ENCODE data around the gene BICRA. TPM values are rescaled to one million over a fixed set of nuclear protein-coding genes. Genes with fewer than 3 reads are reported as not detected.

The BICRA gene
- total and polyA plus RNA-seq, 9 of the 15 experiments (the other 6 are each of a cell fraction or from before 2014, with no cell fraction given): 0.01 to 8.8 (median 1.2) TPM

DNA sequence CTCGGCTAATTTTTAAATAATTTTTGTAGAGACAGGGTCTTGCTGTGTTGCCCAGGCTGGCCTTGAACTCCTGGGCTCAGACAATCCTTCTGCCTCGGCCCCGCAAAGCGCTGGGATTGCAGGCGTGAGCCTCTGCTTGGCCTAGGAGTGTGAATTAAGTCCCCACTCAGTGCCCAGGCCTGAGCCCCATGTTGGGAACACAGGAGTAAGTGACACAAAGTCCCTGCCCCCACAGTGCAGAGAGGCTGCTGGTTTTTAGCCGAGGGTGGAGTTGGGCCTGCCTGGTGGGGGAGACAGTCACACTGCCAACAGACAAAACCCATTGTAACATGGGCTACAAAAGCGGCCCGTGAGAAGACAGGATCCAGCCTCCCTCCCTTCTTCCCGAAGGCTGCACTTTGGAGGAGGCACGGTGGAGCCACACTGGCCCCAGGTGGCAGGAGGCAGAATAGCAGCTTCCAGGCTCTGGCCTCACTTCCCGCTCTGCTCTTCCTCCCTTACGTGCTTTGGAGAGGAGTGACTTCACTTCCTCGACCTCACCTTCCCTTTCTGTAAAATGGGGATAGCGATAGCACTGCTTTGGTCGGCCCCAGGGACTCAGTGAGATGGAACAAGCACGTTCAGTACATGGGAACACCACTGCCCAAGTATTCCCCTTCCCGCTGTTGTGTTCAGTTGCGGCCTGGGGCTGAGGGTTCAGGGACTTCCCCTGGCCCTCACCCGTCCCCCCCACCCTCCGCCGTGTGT is 89.1 kb downstream of the BICRA start (continued):
- TF ChIP-seq, protein P1, sequence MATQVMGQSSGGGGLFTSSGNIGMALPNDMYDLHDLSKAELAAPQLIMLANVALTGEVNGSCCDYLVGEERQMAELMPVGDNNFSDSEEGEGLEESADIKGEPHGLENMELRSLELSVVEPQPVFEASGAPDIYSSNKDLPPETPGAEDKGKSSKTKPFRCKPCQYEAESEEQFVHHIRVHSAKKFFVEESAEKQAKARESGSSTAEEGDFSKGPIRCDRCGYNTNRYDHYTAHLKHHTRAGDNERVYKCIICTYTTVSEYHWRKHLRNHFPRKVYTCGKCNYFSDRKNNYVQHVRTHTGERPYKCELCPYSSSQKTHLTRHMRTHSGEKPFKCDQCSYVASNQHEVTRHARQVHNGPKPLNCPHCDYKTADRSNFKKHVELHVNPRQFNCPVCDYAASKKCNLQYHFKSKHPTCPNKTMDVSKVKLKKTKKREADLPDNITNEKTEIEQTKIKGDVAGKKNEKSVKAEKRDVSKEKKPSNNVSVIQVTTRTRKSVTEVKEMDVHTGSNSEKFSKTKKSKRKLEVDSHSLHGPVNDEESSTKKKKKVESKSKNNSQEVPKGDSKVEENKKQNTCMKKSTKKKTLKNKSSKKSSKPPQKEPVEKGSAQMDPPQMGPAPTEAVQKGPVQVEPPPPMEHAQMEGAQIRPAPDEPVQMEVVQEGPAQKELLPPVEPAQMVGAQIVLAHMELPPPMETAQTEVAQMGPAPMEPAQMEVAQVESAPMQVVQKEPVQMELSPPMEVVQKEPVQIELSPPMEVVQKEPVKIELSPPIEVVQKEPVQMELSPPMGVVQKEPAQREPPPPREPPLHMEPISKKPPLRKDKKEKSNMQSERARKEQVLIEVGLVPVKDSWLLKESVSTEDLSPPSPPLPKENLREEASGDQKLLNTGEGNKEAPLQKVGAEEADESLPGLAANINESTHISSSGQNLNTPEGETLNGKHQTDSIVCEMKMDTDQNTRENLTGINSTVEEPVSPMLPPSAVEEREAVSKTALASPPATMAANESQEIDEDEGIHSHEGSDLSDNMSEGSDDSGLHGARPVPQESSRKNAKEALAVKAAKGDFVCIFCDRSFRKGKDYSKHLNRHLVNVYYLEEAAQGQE (IDR thresholded peaks at IDR 0.05; ENCODE audit: borderline replicate concordance): peak; percentile 94
- TF ChIP-seq, protein P1 (CRISPR knock-in tag; IDR thresholded peaks at IDR 0.05; ENCODE audit: low read depth): no peak
- TF ChIP-seq XRCC5 (IDR thresholded peaks at IDR 0.05; ENCODE audit: low read depth, low read length) (peak; percentile 76), EWSR1 (IDR thresholded peaks at IDR 0.05; ENCODE audit: borderline replicate concordance, low read depth, partially characterized antibody) (no peak), TBL1XR1 (IDR thresholded peaks at IDR 0.05; ENCODE audit: low read length in 2 of 2) (no peak), RCOR1 (IDR thresholded peaks at IDR 0.05; ENCODE audit: borderline replicate concordance in 1 of 2, low read depth in 2 of 2, low read length in 2 of 2) (peak in 1 of 2 experiments; percentile 74; a peak in 2 of 4 replicates), ZNF347 (CRISPR knock-in tag; IDR thresholded peaks at IDR 0.05; ENCODE audit: low read depth) (no peak), ZNF444 (CRISPR knock-in tag; IDR thresholded peaks at IDR 0.05) (no peak), TEAD4 (IDR thresholded peaks at IDR 0.05; ENCODE audit: low read length) (no peak), TEAD4 (CRISPR knock-in tag; IDR thresholded peaks at IDR 0.05; ENCODE audit: borderline replicate concordance) (no peak)
- TF ChIP-seq, protein P2, sequence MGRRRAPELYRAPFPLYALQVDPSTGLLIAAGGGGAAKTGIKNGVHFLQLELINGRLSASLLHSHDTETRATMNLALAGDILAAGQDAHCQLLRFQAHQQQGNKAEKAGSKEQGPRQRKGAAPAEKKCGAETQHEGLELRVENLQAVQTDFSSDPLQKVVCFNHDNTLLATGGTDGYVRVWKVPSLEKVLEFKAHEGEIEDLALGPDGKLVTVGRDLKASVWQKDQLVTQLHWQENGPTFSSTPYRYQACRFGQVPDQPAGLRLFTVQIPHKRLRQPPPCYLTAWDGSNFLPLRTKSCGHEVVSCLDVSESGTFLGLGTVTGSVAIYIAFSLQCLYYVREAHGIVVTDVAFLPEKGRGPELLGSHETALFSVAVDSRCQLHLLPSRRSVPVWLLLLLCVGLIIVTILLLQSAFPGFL (CRISPR knock-in tag; IDR thresholded peaks at IDR 0.05): no peak
- TF ChIP-seq, protein P3, sequence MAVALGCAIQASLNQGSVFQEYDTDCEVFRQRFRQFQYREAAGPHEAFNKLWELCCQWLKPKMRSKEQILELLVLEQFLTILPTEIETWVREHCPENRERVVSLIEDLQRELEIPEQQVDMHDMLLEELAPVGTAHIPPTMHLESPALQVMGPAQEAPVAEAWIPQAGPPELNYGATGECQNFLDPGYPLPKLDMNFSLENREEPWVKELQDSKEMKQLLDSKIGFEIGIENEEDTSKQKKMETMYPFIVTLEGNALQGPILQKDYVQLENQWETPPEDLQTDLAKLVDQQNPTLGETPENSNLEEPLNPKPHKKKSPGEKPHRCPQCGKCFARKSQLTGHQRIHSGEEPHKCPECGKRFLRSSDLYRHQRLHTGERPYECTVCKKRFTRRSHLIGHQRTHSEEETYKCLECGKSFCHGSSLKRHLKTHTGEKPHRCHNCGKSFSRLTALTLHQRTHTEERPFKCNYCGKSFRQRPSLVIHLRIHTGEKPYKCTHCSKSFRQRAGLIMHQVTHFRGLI (CRISPR knock-in tag; IDR thresholded peaks at IDR 0.05): no peak

Measured in K562 (cell line).